SKM-1 treated with dmso at 0.1 percent for 144 hours (cell line): ENCODE measurements around the gene INHBC.
A peak's percentile ranks its signal among the peaks of the same experiment; 100 is the strongest.
"Not testable (repeated sequence)": the region's sequence is repeated elsewhere in the genome, so short reads cannot be mapped to it uniquely, and the experiment has no call there.

Source experiments
- DNase-seq: peaks from one replicate; lab custom pipeline; 2025; ENCODE audit not compliant: unreplicated experiment; lab: John Stamatoyannopoulos, UW

Gene INHBC

DNA sequence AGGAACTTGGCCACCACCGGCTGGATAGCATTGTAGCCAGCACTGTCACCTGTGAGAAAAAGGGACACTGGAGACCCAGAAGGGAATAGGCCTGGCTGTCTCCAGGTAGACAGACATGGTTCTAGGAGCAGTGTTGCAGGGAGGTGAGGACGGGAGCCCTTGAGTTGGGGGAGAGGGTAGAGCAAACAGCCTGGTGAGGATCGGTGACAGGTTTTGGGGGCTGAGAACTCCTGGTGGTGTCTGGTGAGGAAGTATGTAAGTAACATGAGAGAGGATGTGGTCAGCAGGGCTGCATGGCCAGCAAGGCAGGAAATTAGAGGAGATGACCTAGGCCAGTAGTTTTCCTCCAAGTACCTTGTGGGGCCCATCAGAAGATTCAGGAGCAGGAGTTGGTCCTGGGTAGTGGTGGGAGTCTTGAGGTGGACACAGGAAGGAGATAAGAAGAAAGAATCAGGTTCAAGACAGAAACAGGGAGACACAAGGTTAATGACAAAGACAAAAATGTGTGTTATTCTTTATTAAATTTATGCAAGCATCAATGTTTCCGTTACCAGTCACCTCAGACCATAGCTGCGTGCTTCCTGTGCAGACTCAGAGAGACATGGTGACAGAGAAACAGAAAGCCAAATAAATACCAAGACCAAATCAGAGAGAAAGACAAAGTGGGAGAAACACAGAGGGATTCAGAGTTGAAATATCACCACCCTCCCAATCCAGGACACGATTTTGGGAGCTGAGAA, 45.0 kb downstream of the INHBC start, which contains the start of gene ARHGAP9:
TSS of gene ARHGAP9 (minus strand) at position 491 of the 740 bp plus-strand sequence. CDS start at position 31, 460 bp downstream.
- no peak for DNase-seq

DNA sequence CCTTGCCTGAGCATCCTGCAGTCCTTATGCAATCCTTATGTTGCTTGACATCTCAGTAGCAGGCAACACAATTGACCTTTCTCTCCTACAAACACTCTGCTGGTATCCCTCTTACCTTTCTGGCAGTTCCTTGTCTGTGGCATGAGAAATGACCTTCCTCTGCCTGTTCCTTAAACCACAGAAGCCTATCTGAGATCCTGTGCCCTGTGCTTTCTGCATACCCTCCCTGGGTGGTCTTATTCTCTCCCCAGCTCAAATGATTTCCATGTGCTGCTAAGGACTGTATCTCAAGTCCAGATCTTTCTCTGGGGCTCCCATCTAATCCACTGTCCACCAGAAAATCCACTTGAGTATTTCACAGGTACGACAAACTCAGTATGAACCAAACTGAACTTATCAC, 47.1 kb downstream of the INHBC start:
- DNase-seq, result no peak

- DNase-seq, result no peak
Measured at GRCh38 chr12:57483466-57483865, 48.9 kb downstream of the INHBC start.

DNA sequence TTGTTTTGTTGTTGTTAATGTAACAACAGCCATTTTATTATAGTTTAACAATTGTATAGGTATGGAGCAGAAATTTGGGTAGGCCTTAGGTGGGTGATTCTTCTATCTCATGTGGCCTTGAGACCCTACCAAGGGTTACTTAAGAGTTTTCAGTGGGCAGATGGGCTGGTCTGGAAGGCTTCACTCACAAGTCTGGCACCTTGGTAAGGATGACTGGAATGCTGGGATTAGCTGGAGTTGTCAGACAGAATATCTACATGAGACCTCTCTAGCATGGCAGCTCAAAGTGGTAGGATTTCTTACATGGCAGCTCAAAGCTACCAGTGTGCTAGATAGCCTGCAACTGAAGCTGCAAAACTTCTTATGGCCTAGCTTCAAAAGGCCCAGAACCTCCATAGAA, 51.1 kb downstream of the INHBC start:
- no peak for DNase-seq

GRCh38 chr12:57487055-57487596, 52.5 kb downstream of the INHBC start:
- no peak for DNase-seq

DNA sequence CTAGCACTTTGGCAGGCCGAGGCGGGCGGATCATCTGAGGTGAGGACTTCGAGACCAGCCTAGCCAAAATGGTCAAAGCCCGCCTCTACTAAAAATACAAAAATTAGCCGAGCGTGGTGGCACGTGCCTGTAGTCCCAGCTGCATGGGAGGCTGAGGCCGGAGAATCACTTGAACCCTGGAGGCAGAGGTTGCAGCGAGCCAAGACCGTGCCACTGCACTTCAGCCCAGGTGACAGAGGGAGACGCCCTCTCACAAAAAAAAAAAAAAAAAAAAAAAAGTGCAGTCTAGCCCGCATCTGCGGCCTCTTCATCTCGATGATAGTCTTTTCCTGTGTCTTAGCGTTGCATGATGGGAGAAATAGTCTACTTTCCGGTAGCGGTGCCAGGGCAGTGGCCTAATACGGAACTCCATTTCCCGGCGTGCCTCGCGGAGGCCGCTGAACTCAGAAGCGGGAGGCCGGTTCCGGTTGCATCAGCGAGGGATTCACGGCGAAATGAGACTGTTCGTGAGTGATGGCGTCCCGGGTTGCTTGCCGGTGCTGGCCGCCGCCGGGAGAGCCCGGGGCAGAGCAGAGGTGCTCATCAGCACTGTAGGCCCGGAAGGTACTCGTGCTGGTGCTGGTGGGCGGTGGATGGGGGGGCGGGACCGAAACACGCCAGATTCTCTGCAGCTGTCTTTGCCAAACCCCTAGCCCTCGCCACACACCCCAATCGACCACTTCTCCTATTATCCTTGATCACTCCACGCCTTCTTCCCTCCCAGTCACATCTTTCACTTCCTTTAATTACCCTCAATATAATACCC, 53.2 kb downstream of the INHBC start, which contains the start of gene MARS1:
TSS of gene MARS1 (plus strand) at position 472 of the 805 bp plus-strand sequence. CDS start at position 495, 23 bp downstream.
- DNase-seq, result peak; percentile 74

- DNase-seq, result no peak
Measured at GRCh38 chr12:57488402-57489156, 54.0 kb downstream of the INHBC start.

- DNase-seq, result no peak
Measured at GRCh38 chr12:57489157-57489641, 54.6 kb downstream of the INHBC start.

DNA sequence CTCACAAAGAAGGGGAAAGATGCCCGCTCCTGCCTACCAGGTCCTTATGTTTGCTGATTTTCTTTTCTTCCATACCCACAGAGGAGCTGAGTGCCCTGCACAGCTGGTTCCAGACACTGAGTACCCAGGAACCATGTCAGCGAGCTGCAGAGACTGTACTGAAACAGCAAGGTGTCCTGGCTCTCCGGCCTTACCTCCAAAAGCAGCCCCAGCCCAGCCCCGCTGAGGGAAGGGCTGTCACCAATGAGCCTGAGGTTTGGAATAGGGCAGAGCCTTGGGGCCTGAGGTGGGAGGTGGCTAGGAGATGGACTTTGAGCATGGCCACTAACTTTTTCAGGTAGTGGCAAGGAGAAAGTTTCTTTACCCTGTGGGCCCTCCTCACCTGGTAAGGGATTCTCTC, 55.5 kb downstream of the INHBC start:
- no peak for DNase-seq

GRCh38 chr12:57491393-57492280, 57.1 kb downstream of the INHBC start:
- no peak for DNase-seq

DNA sequence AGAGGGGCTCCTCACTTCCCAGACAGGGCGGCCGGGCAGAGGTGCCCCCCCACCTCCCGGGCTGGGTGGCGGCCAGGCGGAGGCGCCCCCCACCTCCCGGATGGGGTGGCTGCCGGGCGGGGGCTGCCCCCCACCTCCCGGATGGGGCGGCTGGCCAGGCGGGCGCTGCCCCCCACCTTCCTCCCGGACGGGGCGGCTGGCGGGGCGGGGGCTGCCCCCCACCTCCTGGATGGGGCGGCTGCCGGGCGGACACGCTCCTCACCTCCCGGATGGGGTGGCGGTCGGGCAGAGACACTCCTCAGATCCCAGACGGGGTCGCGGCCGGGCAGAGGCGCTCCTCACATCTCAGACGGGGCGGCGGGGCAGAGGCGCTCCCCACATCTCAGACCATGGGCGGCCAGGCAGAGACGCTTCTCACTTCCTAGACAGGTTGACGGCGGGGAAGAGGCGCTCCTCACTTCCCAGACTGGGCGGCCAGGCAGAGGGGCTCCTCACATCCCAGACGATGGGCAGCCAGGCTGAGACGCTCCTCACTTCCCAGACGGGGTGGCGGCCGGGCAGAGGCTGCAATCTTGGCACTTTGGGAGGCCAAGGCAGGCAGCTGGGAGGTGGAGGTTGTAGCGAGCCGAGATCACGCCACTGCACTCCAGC, 60.6 kb downstream of the INHBC start:
- DNase-seq, result not testable (repeated sequence)

- DNase-seq, result no peak
Measured at GRCh38 chr12:57496822-57497221, 62.2 kb downstream of the INHBC start.

DNA sequence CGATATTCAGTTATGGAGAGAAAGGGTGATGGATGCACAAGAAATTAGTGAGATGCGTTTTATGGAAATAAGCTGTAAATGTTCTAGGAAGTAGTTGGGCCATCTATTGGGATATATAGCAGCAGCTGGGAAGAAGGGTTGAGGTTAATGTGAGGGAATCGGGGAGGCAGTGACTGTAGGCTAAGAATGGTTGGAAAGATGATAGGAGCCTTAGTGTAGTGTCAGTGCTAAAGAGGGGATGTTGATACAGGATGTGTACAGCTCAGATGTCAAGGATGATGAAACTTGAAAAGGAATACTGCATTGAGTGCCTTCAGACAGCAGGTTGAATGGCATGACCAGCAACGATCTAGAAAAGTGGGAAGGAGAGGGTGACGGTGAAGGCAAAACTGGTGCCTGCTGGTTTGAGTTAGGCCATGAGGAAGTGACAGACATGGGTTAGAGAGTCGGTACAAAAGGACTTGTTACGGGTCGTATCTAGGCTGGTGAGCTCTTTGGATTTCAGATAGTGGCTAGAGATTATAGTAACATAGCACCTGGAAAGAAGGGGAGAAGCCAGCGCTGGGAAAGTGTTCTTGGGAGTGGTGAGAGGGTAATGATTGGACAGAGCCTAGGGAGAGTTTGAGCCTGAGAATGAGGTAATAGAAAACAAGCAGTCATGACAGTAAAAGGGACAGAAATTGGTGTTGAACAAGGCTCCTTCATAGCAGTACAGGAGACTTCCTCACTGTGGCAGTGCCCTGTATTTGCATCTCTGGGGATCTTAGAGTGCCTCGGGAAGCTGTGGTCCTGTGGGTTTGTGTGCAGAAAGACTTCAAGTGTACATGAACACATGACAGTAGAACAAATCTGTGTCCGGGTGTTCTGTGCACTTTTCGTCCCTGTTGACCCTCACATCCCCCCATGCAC, 62.9 kb downstream of the INHBC start:
- no peak for DNase-seq

GRCh38 chr12:57498132-57498502, 63.5 kb downstream of the INHBC start:
- DNase-seq, result no peak

GRCh38 chr12:57498571-57498970, 64.0 kb downstream of the INHBC start:
- DNase-seq, result no peak

DNA sequence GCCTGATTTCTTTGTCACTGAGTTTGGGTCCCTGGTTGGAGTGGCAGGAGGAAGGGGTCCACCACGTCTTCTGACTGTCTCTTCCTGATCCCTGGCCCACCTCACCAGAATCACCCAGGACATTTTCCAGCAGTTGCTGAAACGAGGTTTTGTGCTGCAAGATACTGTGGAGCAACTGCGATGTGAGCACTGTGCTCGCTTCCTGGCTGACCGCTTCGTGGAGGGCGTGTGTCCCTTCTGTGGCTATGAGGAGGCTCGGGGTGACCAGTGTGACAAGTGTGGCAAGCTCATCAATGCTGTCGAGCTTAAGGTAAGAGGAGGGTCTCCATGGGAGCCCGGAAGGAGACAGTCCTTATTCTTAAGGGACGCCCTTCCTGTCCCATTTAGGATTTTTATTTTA, 65.6 kb downstream of the INHBC start:
- no peak for DNase-seq
